Left ventricle myocardium superior (tissue), 1 donor: ENCODE measurements around the gene ADCY3. TPM values are rescaled to one million over a fixed set of nuclear protein-coding genes. Genes with fewer than 3 reads are reported as not detected.
"Not testable (repeated sequence)": the region's sequence is repeated elsewhere in the genome, so short reads cannot be mapped to it uniquely, and the experiment has no call there.

ENCODE experiments used
- ATAC-seq: fragments of 200-7000 bp; cut with Tn5 transposase; one replicate; pipeline ENCODE4 v1.9.1; 2020; ENCODE audit warnings: mild to moderate bottlenecking, moderate library complexity
- DNase-seq: peaks from one replicate; pipeline ENCODE4 v3.0.0-alpha.2; 2020
- intact Hi-C: fragments of 100-400 bp; cut with micrococcal nuclease; formaldehyde crosslinking; loops from one replicate; pipeline ENCODE4 v1.11.0; 2022
- total RNA-seq: library from RNA; stranded (reverse); fragmentation: NEBNext Ultra II Directional; extraction: Animal tissue kit (Norgen Biotek cat#: 25700); gene quantifications from one replicate; pipeline ENCODE4 v1.2.1, GENCODE V29; 2021
- donor health status: DM: no; HTN: yes; CAD: no; lungs with severe emphysema.

The ADCY3 gene
- total RNA-seq, 1 donor from 2014 or later, result 14.6 TPM

DNA sequence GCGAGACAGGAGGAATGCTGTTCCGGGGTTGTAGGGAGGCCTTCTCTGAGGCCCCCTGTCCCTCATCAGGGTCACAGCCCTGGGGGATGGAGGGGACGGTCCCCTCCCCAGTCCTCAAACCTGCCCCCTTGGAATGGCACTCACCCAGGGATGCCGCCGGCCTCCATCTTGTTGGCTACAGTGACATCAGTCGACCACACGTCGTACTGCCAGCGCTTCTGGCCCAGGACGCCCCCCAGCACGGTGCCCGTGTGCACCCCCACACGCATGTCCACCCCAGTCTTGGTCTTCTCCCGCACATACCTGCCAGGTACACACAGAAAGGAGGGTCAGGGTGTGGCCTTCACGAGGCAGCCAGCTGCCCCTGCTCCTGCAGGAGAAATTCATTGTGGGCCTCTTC, 80.3 kb downstream of the ADCY3 start:
- ATAC-seq (no peak), DNase-seq (no peak)
- intact Hi-C loops, result no loop called here

DNA sequence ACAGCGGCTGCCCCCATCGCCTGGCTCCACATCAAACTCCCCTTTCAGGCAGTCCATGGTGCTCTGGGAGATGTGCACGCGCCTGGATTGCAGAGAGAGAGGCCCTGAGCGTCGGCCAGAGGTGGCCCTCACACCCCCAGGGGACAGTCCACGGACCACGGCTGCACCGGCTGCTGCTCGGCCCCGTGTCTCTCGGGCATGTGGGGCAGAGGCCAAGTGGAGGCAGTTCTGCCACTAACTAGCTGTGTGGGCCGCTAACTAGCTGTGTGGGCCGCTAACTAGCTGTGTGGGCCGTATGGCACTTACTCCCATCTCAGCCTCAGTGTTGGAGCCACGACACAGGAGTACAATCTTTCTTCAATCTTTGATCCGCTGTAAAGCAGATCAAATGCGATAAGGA, 81.5 kb downstream of the ADCY3 start:
- intact Hi-C loops, result no loop called here
- no peak for DNase-seq
- ATAC-seq, result no peak

DNA sequence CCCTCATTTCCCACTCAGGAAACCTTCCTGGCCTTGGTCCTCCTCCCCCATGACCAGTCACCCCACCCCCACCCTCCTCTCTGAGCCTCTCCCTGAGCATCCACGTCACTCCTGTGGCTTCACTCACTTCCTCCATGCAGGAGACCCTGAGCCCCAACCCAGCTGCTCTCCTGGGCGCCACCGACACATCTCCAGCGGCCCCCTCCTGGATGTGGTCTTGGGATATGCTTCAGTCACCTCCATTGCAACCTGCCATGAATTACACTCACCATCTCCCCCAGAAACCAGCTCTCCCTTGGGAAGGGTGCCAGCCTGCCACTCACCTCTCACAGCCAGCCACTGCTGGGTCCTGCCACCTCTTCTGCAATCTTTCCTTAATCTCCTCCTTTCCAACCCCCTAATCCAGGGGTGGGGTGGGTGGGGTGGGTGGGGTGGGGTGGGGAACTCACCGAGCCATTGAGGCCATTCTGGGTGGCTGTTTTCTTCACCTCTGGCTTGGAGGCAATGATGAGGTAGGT, 82.0 kb downstream of the ADCY3 start:
- ATAC-seq, result no peak
- intact Hi-C loops, result no loop called here
- DNase-seq, result no peak

DNA sequence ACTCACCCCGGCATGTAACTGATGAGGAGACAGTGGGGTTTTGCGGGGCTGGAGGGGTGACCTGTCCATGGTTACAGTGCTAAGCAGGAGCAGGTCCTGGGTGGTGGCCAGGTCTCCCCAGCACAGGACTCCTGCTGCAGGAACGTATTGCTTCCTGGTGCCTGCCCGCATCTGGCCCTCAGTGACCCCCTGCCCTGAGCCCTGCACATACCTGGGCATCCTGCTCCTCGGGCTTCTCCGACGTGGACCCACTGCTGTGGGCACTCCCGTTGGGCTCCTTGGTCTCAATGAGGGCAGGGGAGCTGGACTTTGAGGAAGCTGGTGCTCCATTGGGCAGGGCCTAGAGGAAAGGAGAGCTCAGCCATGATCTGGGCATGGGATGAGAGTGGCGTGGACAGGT, 83.3 kb downstream of the ADCY3 start:
- DNase-seq, result no peak
- intact Hi-C loops, result no loop called here
- no peak for ATAC-seq

DNA sequence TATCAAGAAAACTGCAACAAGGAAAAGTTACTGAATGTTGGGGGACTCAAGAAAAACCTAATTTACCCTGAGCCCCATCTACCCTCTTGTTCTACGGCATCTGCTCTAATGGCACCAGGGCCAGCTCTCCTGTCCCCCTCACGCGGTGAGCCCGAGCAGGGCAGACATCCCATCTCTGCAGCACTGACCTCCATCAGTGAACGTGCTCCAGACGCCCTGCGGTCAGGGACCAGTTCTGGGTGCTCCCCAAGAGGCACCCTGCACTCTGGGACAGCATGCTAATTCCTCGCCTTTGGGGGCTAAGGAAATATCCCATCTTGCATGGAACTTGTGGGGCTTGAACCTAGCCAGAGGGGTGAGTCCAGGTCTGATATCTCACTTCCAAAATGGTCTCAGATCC, 83.8 kb downstream of the ADCY3 start:
- ATAC-seq (no peak), DNase-seq (no peak)
- intact Hi-C loops, result no loop called here

DNA sequence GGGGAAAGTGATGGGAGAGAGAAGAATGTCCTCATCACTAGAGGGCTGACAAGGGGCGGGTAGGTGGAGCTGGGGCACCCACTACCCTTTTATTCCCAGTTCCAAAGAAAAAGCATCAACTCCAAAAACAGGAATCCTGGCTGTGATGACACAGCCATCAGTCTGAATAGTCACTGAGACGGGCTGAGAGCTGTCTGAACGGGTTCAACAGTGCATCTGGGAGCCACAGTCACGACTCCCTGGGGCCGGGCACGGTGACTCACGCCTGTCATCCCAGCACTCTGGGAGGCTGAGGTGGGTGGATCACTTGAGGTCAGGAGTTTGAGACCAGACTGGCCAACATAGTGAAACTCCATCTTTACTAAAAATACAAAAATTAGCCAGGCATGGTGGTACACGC, 84.6 kb downstream of the ADCY3 start:
- ATAC-seq, DNase-seq, intact Hi-C loops: not testable (repeated sequence)

DNA sequence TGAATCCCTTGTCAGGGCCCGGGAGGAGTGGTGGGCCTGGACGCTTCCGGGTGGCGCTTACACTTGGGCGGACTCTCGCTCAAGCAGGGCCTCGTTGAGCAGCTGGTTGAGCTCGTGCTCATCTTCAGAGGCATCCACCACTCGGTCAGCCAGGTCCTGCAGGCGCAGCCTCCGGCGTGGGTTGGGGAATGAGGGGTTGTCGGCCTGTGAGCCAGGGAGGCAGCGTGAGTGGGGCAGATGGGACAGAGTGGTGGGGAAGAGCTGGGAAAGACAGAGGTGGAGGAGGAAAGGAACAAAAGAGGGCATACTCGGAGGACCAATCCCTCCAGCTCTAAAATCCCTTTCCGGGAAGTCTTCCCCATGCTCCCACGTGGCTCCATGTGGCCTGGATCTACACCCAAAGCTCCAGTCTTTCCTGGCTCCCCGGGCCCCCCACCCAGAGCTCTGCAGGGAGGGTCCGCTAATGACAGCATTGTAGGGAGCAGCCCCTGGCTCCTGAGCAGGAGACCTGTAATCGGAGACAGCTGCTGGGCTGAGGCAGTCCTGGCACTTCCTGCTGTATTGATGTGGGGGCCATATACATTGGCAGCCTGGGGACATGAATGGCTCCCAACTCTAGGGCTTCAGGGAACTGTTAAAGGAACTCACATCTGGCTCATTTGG, 85.2 kb downstream of the ADCY3 start:
- intact Hi-C loops, result no loop called here
- no peak for DNase-seq
- no peak for ATAC-seq

DNA sequence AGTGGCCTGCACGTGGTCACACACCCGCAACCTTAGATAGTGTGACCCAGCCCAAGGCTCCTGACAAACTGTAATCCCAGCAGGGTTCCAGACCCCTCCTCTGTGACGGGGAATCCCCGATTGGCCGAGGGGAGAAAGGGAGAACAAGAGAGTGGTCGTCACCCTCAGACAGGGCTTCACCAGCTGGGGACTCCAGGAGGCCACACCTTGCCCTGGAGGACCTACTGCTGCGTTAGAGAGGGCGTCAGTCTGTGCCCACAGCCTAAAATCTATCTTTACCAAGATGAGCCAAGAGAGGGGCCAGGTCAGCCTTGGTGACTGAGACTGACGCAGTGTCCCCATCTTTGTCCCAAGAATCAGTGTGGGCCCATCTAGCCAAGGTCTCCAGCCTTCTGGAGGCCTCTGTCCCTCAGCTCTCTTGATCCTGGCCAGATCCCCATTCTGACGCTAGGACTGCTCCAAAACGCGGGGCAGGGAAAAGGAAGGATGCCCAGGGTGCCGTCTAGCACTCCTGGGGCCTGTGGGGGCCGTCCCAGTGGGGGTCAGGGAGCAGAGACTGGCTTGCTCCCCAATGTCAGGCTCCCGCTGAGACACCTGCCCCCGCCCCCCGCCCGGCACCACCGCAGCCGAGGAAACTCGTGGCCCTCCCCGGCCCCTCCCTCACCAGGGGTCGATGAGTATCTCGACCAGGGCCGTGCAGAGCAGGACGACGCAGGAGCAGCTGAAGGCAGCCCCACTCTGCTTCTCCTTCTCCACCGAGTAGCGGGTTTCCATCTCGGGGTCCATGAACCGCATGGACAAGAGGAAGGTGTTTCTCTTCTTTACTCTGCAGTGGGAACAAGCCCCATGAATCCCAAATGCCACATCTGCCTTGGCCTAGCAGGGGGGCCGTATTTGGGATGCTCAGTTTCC, 86.0 kb downstream of the ADCY3 start:
- ATAC-seq (no peak), DNase-seq (no peak)
- intact Hi-C loops, result no loop called here

DNA sequence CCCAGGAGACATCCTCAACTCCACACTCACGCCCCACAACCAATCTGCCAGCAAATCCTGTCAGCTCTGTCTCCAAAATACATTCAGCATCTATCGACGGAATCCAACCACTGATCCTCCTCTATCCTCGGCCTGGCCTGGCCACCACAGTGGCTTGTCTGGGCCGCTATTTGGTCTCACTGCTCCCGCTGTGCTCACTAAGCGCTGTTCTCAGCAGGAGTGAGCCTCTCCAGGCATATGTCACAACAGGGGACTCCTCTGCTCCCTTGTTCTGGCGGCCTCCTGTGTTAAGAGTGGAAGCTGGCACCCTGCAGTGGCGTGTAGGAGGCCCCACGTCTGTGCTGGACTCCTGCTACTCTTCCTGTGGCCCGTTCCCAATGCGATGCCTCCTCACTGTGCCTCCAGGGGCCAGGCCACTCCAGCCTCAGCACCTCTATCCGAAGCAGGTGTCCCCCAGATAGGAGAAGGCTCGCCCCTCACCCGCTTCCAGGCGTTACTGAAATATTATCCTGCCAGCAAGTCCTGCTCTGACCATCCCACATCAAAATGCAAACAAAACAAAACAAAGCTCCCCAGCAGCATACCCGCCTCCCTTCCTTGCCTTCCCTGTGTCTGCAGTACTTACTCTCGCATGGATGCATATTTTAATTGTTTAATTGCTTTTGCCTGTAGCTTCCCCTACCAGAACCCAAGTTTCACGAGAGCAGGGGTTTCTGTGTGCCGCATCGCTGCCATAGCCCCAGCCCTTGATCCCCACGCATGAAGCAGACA, 86.9 kb downstream of the ADCY3 start:
- no peak for ATAC-seq
- intact Hi-C loops, result no loop called here
- DNase-seq, result no peak

DNA sequence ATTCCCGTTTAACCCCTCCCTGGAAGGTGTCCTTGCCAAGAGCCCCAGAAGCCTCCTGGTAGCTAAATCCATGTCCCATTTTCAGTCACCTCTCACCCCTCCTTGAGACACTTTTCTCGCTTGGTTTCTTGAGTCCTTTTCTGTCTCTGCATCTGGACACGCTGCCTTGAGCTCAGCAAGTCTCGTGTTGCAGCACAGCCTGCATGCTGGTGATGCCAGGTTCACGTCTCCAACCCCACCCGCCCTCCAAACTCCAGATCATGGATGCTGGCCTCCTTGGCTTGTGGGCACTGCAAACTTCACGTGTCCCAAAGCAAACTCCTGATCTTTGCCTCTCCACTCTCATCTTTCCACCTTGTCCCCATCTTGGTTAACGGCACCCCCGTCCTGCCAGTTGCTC, 87.5 kb downstream of the ADCY3 start:
- no peak for ATAC-seq
- no peak for DNase-seq
- intact Hi-C loops, result no loop called here

DNA sequence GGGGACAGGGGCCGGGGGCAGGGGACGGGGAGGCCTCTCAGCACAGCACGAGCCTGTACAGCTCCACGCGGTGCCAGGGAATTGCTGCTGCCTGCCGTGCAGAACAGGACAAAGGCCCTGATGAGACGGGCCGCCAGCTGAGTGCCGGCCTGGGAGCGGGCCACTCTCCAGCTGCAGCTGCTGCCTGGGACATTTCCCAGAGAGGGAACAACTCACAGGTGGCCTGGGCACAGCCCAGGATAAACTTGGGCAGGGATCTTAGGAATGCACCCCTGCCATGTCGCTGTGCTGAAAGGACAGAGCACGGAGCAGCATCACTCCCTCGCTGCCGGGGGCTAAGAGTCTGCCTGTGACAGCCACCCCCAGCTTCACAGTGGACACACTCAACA, 88.0 kb downstream of the ADCY3 start:
- intact Hi-C loops, result no loop called here
- DNase-seq (peak; percentile 73), ATAC-seq (peak; percentile 66)

DNA sequence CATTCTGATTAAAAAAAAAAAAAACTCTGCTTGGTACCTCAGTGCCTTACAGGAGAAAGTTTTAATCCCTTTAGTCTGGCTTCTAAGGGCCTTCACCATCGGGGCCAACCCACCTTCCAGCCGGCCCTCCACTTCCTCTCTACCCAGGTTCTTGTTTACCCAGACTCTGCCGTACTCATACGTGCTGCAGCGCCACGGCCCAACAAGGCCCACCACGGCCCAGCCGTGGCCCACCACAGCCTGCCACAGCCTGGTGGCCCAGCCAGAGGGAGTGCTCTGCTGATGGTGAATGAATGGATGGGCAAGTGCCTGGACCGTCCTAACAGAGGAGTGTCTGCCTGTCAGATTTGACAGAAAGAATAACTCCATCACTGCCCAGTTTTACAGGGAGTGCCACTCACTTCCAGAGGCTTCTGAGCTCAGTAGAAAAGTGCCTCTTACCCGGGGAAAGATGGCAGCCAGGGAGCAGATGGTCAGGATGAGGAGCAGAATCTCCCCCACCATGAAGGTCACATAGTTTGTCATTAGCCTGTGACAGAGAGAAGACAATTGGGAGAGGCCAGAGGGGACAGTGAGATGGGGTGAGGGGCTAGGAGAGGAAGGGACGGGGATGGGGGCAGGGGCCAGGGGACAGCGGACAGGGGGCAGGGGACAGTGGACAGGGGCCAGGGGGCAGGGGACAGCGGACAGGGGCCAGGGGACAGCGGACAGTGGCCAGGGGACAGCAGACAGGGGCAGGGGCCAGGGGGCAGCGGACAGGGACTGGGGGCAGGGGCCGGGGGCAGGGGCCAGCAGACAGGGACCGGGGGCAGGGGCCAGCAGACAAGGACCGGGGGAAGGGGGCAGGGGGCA, 88.6 kb downstream of the ADCY3 start:
- DNase-seq, result no peak
- intact Hi-C loops, result no loop called here
- no peak for ATAC-seq

DNA sequence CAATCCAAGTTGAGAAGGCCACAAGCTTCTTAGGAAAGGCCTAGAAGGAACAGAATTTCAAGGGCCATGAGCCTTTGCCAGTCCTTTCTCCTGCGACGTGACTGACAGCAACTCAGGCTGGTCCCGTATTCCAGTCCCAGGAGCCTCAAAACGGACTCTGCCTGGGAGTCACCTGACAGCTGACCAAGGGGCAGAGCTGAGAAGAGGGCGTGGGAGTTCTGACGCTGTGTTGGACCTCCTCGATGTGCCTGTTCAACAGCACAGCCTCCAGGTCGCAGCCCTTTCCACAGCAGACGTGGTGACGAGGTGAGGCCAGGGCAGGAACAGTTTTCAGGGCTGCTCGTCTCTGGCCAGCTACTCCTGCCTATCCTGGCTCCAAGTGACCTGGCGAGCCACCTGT, 89.3 kb downstream of the ADCY3 start:
- DNase-seq (no peak), ATAC-seq (no peak)
- intact Hi-C loops, result no loop called here

DNA sequence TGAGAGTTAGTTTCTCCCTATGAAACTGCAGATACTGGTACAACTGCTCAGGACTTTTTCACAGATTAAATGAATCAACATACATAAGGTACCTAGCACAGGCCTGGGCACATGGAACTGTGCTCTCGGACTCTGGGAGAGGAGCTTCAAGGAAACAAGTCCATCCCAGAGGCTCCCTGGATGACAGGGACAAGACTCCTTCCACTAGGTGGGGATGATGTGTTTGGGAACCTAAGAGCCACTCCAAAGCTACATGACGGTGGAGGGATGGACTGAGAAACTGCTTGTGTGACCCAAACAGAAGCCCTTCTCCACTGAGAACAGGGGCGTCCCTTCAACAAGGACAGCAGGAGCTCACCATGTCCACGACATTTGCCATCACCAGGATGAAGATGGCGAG, 89.7 kb downstream of the ADCY3 start:
- intact Hi-C loops, result no loop called here
- ATAC-seq (no peak), DNase-seq (no peak)

DNA sequence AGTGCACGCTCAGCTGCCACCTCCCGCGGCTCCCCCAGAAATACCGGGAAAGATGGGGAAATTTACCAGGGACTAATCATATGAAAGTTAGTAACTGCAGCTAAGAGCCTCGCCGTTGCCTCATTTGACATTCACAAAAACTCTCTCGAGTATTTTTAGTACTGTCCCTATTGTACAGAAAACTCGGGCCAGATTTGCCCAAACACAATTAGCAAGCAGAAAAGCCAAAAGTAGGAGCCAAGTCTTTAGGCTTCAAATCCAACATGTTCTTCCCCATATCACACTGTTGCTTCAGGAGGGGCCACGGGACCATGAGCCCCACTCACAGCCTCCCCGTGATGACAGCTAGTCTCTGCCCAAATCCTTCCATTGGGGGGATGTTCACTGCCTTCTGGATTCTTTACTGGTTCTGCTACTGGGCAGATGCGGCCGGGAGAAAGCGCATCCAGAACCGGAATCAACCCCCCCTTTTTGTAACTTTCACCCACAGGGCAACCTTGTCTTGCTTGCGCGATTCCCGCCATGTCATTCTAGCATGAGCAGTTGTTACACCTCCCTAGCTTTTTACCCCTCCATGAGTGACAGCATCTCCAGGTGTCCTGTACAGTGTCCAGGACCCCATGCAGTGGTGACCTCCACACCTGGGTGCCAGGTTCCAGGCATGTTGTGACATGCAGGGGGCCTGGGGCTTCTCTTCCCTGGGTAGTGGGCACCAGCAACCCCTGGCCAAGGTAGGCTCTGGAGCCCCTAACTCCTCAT, 91.6 kb downstream of the ADCY3 start:
- no peak for ATAC-seq
- DNase-seq, result no peak
- intact Hi-C loops, result loop anchor here (5.0 kb wide), 2 partner anchors 406 to 421 kb away; no protein-coding TSS in a partner anchor

DNA sequence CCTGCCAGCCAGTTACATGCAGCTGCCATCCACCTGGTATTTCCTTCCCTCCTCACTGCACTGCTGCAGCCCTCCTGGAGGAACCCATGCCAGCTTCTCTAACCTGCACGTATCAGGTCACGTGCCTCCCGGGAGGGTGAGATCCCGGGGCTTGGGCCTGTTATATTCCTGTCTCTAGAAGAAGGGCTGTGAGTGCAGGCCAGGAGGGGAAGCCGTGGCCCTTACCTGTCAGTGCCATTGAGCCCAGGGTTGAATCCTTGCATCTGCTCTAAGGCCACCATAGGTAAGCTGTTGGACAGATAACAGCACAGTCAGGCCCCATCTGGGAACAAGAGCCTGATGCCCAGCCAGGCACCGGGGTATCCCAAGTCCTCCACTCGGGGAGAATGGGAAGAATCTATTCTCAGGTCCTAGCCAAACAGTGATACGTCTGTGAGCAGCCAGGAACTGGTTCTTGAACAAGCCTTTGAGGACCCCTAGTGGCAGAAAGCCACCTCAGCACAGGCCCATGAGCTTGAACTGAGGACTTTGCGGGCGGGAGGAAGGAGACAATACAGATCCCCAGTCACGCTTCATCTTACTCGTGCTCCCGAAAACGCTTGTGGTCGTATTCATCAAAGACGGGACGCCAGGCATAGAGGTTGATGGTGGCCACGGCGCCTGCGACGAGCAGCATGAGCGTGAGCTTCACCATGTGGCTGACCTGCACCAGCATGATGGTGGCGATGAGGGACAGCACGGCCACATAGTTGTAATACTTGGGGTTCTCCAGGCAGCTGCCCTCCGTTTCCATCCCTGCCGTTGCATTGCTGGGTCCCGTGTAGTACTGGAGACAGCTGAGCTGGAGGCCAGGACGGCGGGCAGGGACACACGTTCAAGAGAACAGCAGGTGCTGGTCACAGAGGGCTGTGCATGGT, 92.5 kb downstream of the ADCY3 start:
- peak; percentile 80 for DNase-seq
- ATAC-seq, result peak; percentile 93
- intact Hi-C loops, result loop anchor here (5.0 kb wide), 2 partner anchors 405 to 420 kb away; no protein-coding TSS in a partner anchor

DNA sequence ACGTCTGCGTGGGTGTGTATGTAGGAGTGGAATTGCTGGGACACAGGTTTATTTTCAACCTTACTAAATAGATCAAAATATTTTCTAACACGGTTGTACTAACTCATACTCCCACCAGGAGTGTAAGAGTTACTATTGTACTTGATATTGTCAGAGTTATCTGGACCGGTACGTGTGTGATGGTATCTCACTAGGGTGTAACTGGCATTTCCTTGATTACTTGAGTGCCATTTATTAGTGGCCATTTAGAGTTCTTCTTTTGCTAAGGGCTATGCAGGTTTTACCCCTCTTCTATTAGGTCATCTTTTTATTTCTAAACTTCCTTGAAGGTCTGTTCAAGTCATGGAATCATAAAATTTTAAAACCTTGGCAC, 93.3 kb downstream of the ADCY3 start:
- no peak for ATAC-seq
- intact Hi-C loops, result loop anchor here (5.0 kb wide), 2 partner anchors 404 to 419 kb away; no protein-coding TSS in a partner anchor
- DNase-seq, result no peak
